Aorta (tissue), 5 donors: ENCODE results near the gene NOTCH4. TPM values are rescaled to one million over a fixed set of nuclear protein-coding genes. Genes with fewer than 3 reads are reported as not detected.

Experiments used
- ATAC-seq: fragments of 200-7000 bp; cut with Tn5 transposase; one replicate; pipeline ENCODE4 v1.9.1; 2022; ENCODE audit warnings: moderate library complexity; ENCODE audit not compliant: low FRiP score
- DNase-seq, 2 donors: peaks; one replicate each; pipeline ENCODE4 v3.0.0-alpha.2; 2020
- H3K27ac ChIP-seq, 2 donors: one replicate each; pipeline ENCODE4 v1.5.1; 2013; ENCODE audit warnings: low read length in 2 of 2, mild to moderate bottlenecking in 2 of 2, moderate library complexity in 2 of 2, control low read depth in 1 of 2, inconsistent platforms in 1 of 2, low read depth in 1 of 2
- H3K27me3 ChIP-seq, 2 donors: one replicate each; pipeline ENCODE4 v1.6.1; 2013; ENCODE audit warnings: control low read depth in 1 of 2, low read length in 1 of 2, mild to moderate bottlenecking in 1 of 2, moderate library complexity in 1 of 2; ENCODE audit not compliant: insufficient read depth in 2 of 2, control insufficient read depth in 1 of 2
- H3K36me3 ChIP-seq, 2 donors: one replicate each; pipeline ENCODE4 v1.6.1; 2013; ENCODE audit warnings: control low read depth in 1 of 2, low read length in 1 of 2, mild to moderate bottlenecking in 1 of 2; ENCODE audit not compliant: insufficient read depth in 2 of 2, control insufficient read depth in 1 of 2
- H3K4me1 ChIP-seq, 2 donors: one replicate each; pipeline ENCODE4 v1.6.1; 2013; ENCODE audit warnings: low read length in 2 of 2, control low read depth in 1 of 2, mild to moderate bottlenecking in 1 of 2, moderate library complexity in 1 of 2; ENCODE audit not compliant: insufficient read depth in 2 of 2, control insufficient read depth in 1 of 2
- H3K4me3 ChIP-seq, 2 donors: one replicate each; pipeline ENCODE4 v1.5.1; 2013; ENCODE audit warnings: low read length in 2 of 2, control low read depth in 1 of 2, mild to moderate bottlenecking in 1 of 2
- H3K9me3 ChIP-seq: one replicate; pipeline ENCODE4 v1.6.1; 2013; ENCODE audit warnings: mild to moderate bottlenecking, low read length; ENCODE audit not compliant: control insufficient read depth
- WGBS, 2 donors: extraction: QIAGEN DNeasy Blood & Tissue Kit; methylation state at CpG; one replicate each; pipeline ENCODE4 v1.1.7; 2013; 5-methylcytosine and 5-hydroxymethylcytosine counted together
- intact Hi-C, 2 donors: fragments of 100-400 bp; cut with DNase I; formaldehyde crosslinking; loops; one replicate each; pipeline versions ENCODE4 v1.14.2 to v1.15.0; 2022
- polyA plus RNA-seq, 2 donors: library from polyadenylated mRNA; stranded (reverse); fragments of 200-250 nt; gene quantifications; one replicate each; pipeline ENCODE4 v1.2.3, GENCODE V29; 2013
- total RNA-seq, 2 donors: library from RNA; stranded (reverse); fragmentation: NEBNext Ultra II Directional; extraction: Animal tissue kit (Norgen Biotek cat#: 25700); gene quantifications; one replicate each; pipeline ENCODE4 v1.2.1, GENCODE V29; 2021
- donor health status: healthy with polysubstance abuse.
- donor health status: Bipolar disorder and iron deficiency.
- donor health status: DM: no; HTN: no; CAD: no.
- donor health status: DM: no; HTN: no; CAD: no.
- donor health status: DM: yes; HTN: yes; CAD: no.

Gene NOTCH4
- total and polyA plus RNA-seq, 4 donors, result 4.0 to 64.4 (median 21.3) TPM

DNA sequence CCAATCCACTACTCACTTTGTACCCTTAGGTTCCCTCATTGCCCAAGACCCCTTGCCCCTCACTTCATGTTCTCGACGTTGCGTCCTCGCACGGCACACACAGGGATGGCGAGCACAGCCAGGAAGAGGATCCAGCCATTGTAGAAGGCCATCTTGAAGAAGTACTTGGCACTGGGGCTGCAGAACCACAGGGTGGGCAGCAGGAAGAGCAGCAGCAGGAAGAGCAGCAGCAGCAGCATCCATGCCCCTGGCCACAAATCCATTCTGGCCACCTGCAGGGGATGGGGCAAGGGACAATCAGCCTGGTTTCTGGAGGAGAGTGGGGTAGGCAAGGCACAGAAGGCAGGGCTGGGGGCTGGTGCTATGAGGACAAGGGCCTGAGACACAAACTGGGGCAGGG, 52.6 kb downstream of the NOTCH4 start:
- intact Hi-C loops, result loop anchor here in 1 of 2 donors (10.0 kb wide), 2 partner anchors 196 to 266 kb away; partner anchors contain the start of genes DXO and ZBTB12
- peaks cover 0 to 4% of the 10 kb centered on the region in 2 donors for H3K36me3 ChIP-seq
- WGBS, 2 donors, result 90 to 93% methylated on average over 6 of the region's 6 CpGs
- ATAC-seq (no peak), DNase-seq (peak; percentile 18 to 48)
- H3K27me3 ChIP-seq, result no peaks in the 10 kb centered on the region
- H3K4me3 ChIP-seq, result no peak overlapping the region
- no peak overlapping the region for H3K27ac ChIP-seq
- no peaks in the 10 kb centered on the region for H3K4me1 ChIP-seq
- no peaks in the 10 kb centered on the region for H3K9me3 ChIP-seq

DNA sequence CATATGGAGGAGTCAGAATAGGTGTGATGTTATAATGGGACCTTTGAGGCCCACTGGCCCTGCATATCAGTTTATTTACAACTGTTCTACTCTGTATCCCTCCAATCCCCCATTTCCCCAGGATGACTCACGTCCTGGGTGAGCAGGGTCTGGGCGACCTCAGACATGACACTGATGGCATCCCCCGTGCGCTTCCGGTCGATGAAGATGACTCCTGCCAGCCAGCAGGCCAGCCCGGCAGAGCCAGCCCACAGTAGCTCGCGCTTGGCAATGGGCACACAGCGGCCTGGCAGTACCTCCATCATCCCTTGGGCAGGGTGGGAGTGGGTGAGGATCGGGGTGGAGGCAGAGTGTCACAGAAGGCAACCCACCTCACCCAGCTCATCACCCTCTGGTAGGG, 53.6 kb downstream of the NOTCH4 start:
- intact Hi-C loops, result loop anchor here in 1 of 2 donors (10.0 kb wide), 2 partner anchors 195 to 265 kb away; partner anchors contain the start of genes DXO and ZBTB12
- DNase-seq (peak; percentile 19 to 67), ATAC-seq (no peak)
- Histone ChIP-seq H3K27ac (no peak overlapping the region), H3K27me3 (no peaks in the 10 kb centered on the region), H3K4me1 (no peaks in the 10 kb centered on the region), H3K4me3 (no peak overlapping the region), H3K9me3 (no peaks in the 10 kb centered on the region), H3K36me3 (peaks cover 0 to 4% of the 10 kb centered on the region in 2 donors)
- 89 to 93% methylated on average over 11 of the region's 11 CpGs for WGBS, 2 donors

DNA sequence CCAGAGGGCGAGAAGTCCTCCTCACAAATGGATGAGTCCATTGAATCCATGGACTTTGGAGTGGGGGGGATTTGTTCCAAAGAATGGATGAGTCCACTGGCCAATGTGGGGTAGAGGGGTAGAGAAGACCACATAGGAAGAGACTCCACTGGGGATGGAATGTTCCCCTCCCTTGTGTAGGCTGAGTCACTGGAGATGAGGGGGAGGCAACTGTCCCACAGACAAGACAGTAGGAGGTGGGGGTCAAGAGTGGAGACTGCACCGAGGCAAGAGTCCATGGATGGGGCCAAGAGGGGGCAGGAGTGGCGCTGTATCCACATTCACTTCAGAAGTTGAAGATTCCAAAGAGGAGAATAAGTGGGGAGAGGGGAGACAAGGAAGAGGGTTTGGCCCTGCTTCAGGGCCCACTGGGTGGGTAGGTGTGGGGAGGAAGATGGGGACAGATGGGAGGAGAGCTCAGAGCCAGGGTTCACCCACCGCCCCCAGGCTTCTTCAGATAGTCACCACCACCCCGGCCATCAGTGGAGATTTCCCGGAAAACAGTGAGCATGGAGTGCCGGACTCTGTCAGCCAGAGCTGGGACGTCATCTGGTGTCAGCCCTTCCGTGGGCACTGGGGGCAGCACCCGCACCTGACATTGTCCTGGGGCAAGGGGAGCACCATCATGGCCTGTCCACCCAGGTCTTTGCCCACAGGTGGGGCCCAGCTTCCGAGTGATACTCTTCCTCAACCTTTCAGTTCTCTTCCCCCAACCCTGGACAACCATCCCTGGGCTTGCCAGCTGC, 54.9 kb downstream of the NOTCH4 start:
- Histone ChIP-seq H3K36me3 (peaks cover 0 to 6% of the 10 kb centered on the region in 2 donors), H3K4me1 (no peaks in the 10 kb centered on the region), H3K4me3 (no peak overlapping the region), H3K27me3 (no peaks in the 10 kb centered on the region), H3K9me3 (no peaks in the 10 kb centered on the region), H3K27ac (no peak overlapping the region)
- intact Hi-C loops, result no loop called here
- ATAC-seq, result no peak
- peak; percentile 40 to 50 for DNase-seq
- 70 to 74% methylated on average over 11 of the region's 11 CpGs for WGBS, 2 donors

DNA sequence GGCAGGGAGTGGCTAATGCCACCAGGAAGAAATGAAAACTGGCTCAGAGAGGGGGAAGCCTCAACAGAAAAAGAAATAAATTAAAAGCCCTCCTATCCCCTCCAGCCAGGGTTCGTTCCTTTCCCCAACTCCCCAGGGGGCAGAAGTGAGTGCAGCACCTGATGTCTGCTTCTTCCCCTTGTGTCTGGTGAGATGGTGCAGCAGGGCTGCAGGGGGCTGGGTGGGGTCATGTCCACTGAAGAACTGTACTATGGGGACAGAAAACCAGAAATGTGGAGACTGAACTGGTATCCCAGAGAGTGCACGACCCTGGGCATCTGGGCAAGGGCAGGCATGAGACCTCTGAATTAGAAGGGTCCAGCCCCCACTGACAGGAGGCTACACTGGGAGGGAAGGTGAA, 55.5 kb downstream of the NOTCH4 start:
- intact Hi-C loops, result no loop called here
- no peak overlapping the region for H3K27ac ChIP-seq

DNA sequence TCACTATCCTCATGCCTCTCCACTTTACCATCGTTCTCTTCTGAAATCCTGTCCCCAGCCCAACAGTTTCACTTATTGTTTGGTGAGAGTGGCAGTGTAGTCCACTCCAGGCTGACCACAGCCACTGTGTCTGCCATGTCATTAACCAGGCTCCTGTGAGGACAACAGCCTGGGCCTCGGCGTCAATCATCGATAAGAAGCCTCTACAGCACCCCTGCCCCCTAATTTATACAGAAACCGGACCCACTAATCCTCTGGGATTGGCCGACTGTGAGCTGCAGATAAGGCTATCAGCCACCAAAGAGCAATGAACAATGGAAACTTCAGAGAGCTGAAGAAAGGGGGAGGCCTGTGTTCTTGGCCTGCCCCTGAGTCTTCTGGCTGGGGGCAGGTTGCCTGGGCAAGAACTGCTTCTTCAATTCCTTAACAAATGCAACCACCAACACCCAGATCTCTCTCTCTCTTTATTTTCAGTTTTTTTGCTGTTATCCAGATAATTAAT, 56.1 kb downstream of the NOTCH4 start:
- H3K4me3 ChIP-seq, result no peak overlapping the region
- 66 to 72% methylated on average over 6 of the region's 6 CpGs for WGBS, 2 donors
- no peak overlapping the region for H3K27ac ChIP-seq
- ATAC-seq (no peak), DNase-seq (peak; percentile 8 to 25)
- H3K27me3 ChIP-seq, result no peaks in the 10 kb centered on the region
- intact Hi-C loops, result no loop called here
- no peaks in the 10 kb centered on the region for H3K9me3 ChIP-seq
- no peaks in the 10 kb centered on the region for H3K4me1 ChIP-seq
- H3K36me3 ChIP-seq, result peaks cover 0 to 6% of the 10 kb centered on the region in 2 donors

More for the DNA sequence above, 55.5 kb downstream of the NOTCH4 start:
- WGBS, 2 donors, result 61 to 64% methylated on average over 2 of the region's 2 CpGs
- H3K36me3 ChIP-seq, result peaks cover 0 to 6% of the 10 kb centered on the region in 2 donors
- ATAC-seq (no peak), DNase-seq (peak; percentile 17 to 39)
- H3K4me1 ChIP-seq, result no peaks in the 10 kb centered on the region
- H3K9me3 ChIP-seq, result no peaks in the 10 kb centered on the region
- H3K4me3 ChIP-seq, result no peak overlapping the region
- no peaks in the 10 kb centered on the region for H3K27me3 ChIP-seq

DNA sequence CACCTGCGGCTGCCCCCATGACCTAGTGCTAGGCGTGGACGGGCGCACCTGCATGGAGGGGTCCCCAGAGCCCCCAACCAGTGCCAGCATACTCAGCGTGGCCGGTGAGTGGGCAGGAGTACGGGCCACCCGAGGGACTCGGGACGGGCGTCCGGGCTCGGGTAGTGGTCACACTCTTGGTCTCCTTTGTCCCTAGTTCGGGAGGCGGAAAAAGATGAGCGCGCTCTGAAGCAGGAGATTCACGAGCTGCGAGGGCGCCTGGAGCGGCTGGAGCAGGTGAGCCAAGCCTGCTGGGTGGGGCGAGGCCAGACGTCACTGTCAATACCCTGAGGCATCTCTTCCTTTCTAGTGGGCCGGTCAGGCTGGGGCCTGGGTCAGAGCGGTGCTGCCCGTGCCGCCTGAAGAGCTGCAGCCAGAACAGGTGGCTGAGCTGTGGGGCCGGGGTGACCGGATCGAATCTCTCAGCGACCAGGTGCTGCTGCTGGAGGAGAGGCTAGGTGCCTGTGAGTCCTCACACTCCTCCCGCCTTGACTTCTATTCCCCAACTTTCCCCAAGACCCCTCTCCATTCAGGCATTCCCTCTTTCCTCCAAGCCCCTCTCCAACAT, 56.6 kb downstream of the NOTCH4 start:
- Histone ChIP-seq H3K9me3 (no peaks in the 10 kb centered on the region), H3K27me3 (no peaks in the 10 kb centered on the region), H3K4me3 (no peak overlapping the region), H3K36me3 (peaks cover 0 to 7% of the 10 kb centered on the region in 2 donors), H3K27ac (no peak overlapping the region), H3K4me1 (no peaks in the 10 kb centered on the region)
- DNase-seq, result peak; percentile 41 to 66
- intact Hi-C loops, result no loop called here
- no peak for ATAC-seq
- 75 to 78% methylated on average over 32 of the region's 32 CpGs for WGBS, 2 donors

DNA sequence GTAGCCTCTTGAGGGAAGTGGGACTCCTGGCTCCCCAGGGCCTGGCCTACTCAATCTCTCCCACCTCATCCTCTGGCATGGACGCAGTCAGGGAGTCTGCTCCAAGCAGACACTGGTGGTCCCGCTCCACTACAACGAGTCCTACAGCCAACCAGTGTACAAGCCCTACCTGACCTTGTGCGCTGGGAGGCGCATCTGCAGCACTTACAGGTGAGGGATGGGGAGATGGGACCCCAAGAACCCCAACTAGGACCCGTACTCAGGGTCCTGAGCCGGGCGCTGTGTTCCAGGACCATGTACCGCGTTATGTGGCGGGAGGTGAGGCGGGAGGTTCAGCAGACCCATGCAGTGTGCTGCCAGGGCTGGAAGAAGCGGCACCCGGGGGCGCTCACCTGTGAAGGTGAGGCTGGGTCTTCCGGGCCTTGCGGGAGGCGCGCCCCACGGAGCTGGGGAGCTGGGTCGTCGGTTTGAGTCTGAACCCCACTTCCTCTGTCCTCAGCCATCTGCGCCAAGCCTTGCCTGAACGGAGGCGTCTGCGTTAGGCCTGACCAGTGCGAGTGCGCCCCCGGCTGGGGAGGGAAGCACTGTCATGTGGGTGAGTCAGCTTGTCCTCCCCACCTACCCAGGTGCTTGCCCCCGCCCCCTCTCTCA, 57.3 kb downstream of the NOTCH4 start:
- H3K4me1 ChIP-seq, result no peaks in the 10 kb centered on the region
- no peak overlapping the region for H3K27ac ChIP-seq
- peaks cover 0 to 7% of the 10 kb centered on the region in 2 donors for H3K36me3 ChIP-seq
- no peaks in the 10 kb centered on the region for H3K27me3 ChIP-seq
- intact Hi-C loops, result no loop called here
- H3K9me3 ChIP-seq, result no peaks in the 10 kb centered on the region
- ATAC-seq, result no peak
- 74 to 75% methylated on average over 30 of the region's 30 CpGs for WGBS, 2 donors
- DNase-seq, result peak; percentile 45 to 74
- H3K4me3 ChIP-seq, result no peak overlapping the region

DNA sequence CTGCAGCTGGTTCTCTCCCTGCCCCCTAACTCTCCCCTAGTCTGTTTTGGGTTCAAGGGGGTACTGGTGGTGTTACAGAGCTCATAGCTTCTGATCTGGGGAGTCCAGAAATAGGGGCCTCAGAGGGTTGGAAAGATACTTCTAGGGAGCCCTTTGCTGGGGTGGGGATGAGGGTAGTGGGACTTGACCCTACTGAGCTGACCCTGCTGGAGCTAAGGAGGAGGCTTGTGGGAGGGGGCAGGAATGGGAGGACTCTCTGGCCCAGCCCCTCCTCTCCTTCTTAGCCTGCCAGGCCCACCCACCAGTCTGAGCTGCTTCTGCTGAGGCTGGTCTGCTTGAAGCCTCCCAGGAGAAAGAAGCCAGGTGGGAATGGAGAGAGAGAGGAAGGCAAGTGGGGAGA, 59.6 kb downstream of the NOTCH4 start, which contains the start of gene EGFL8:
EGFL8 (plus strand) TSS at position 301 of the 400 bp plus-strand sequence. CDS start 1,571 bp downstream, outside the sequence.
- DNase-seq (peak; percentile 22 to 36), ATAC-seq (no peak)
- intact Hi-C loops, result no loop called here
- H3K4me1 ChIP-seq, result no peaks in the 10 kb centered on the region
- H3K27me3 ChIP-seq, result no peaks in the 10 kb centered on the region
- H3K36me3 ChIP-seq, result peaks cover 0 to 4% of the 10 kb centered on the region in 2 donors
- H3K9me3 ChIP-seq, result no peaks in the 10 kb centered on the region
- no peak within 1 kb of the TSS for H3K4me3 ChIP-seq
- H3K27ac ChIP-seq, result no peak within 1 kb of the TSS
